ENCODE data around the gene MAU2. TPM values are rescaled to one million over a fixed set of nuclear protein-coding genes. Genes with fewer than 3 reads are reported as not detected.
A peak's percentile ranks its signal among the peaks of the same experiment; 100 is the strongest.

Gene MAU2
- polyA plus RNA-seq, 1 donor from 2014 or later: 24.5 TPM

DNA sequence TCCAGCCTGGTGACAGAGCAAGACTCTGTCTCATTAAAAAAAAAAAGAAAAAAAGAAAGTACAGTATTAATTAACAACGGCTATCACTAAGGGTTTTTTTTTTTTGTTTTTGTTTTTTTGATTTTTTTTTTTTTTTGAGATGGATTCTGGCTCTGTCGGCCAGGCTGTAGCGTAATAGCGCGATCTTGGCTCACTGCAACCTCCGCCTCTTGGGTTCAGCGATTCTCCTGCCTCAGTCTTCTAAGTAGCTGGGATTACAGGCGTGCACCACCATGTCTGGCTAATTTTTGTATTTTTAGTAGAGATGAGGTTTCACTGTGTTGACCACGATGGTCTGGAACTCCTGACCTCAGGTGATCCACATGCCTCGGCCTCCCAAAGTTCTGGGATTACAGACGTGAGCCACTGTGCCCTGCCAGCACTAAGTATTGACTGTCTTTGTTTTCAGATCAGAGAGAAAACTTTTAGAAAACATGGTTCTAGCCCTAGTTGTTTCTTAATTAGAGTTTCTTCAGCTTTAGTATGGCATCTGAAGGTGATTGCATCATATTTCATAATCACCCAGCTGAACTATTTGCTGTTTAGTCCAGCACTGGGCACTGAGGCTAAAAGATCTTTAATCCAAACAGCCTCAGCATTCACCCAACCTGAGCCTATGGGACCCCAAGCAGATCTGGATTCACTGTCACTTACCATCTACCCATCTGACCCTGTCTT is 82.2 kb downstream of the MAU2 start:
- Mint-ChIP-seq H3K4me1 (peaks cover 20 to 34% (median 21%) of the 10 kb centered on the region in 3 donors), H3K36me3 (no peaks in the 10 kb centered on the region), H3K27ac (peak overlapping the region in 2 of 3 donors; percentile 32 to 96), H3K27me3 (no peaks in the 10 kb centered on the region), H3K9me3 (no peaks in the 10 kb centered on the region), H3K4me3 (peak overlapping the region in 3 of 4 donors; percentile 24 to 97 (median 30))

DNA sequence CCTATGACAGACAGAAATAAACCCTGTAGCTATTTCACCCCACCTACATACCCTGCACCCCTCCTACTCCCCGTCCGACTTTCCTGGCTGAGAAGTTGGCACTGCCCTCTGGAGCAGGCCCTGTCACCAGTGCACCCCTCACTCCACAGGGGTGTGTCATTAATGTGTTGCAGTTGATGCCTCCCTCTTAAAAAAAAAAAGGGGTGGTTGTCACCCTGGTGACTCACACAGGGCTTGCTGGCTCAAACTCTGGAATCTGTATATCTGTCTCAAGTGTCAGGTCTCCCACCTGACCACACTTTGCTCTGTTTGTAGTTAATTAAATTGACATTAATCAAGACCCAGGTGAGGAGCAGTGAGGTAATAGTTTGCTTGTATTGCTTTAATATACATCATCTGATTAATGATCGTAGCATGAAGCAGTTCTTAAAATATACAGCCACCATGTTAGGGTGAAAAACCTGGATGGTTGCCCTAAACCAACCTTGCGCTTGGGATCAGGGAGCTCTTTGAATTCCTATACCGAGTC is 82.8 kb downstream of the MAU2 start:
- Mint-ChIP-seq H3K9me3 (no peaks in the 10 kb centered on the region), H3K4me1 (peaks cover 22 to 38% (median 26%) of the 10 kb centered on the region in 3 donors), H3K27ac (peak overlapping the region; percentile 32 to 96 (median 54)), H3K4me3 (peak overlapping the region; percentile 1 to 97 (median 27)), H3K36me3 (no peaks in the 10 kb centered on the region), H3K27me3 (no peaks in the 10 kb centered on the region)

DNA sequence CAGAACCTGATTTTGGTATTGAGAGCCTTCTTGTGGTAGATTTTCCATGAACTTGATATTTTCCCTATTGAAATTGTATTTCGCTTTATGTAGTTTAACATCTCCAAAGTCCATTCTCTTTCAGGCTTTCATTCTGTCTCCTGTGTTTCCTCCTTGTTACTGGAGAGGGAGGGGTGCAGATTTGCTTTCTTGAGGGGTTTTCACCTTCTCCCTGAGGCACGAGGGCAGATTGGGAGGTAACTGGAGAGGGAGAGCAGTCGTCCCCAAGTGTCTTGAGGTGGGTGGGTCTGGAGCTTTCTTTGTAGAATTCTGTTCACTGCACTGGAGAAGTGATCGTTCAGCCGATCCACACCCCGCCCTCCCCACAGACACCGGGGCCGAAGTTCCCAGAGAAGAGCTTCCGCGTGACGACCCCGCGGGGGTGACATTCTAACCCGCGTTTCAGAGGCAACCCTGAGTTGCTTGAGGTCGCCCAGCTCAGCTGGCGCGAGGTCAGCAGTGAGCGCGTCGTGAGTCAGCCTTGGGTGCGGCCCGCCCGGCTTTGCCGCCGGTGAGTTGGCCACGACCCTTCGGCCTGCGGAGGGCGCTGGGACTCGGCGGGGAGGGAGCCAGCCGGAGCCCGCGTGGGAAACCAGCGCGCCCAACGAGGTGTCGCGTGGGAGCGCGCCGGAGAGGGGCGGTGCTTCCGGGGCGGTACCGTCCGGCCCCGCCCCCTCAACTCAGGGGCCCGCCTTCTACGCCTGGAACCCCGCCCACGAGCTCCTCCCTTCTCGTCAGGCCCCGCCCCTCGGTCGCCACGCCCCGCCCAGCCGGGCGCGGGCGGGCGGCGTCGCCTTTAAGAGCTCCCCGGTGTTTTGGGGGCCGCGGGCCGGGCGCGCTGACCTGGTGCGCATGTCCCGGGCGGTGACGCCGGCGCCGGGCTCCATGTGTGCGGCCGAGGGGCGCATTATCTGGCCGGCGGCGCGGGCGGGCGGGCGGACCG is 84.5 kb downstream of the MAU2 start, which contains the start of gene GATAD2A:
Gene GATAD2A, plus strand, starts transcription at position 797 of the 982 bp plus-strand sequence. CDS start 59,671 bp downstream, outside the sequence.
- H3K4me1 Mint-ChIP-seq: peaks cover 33 to 48% (median 36%) of the 10 kb centered on the region in 3 donors
- H3K27me3 Mint-ChIP-seq: no peaks in the 10 kb centered on the region
- no peaks in the 10 kb centered on the region for H3K9me3 Mint-ChIP-seq
- peak within 1 kb of the TSS; percentile 93 to 97 (median 94) for H3K4me3 Mint-ChIP-seq
- H3K36me3 Mint-ChIP-seq: no peaks in the 10 kb centered on the region
- peak within 1 kb of the TSS; percentile 87 to 96 (median 91) for H3K27ac Mint-ChIP-seq

DNA sequence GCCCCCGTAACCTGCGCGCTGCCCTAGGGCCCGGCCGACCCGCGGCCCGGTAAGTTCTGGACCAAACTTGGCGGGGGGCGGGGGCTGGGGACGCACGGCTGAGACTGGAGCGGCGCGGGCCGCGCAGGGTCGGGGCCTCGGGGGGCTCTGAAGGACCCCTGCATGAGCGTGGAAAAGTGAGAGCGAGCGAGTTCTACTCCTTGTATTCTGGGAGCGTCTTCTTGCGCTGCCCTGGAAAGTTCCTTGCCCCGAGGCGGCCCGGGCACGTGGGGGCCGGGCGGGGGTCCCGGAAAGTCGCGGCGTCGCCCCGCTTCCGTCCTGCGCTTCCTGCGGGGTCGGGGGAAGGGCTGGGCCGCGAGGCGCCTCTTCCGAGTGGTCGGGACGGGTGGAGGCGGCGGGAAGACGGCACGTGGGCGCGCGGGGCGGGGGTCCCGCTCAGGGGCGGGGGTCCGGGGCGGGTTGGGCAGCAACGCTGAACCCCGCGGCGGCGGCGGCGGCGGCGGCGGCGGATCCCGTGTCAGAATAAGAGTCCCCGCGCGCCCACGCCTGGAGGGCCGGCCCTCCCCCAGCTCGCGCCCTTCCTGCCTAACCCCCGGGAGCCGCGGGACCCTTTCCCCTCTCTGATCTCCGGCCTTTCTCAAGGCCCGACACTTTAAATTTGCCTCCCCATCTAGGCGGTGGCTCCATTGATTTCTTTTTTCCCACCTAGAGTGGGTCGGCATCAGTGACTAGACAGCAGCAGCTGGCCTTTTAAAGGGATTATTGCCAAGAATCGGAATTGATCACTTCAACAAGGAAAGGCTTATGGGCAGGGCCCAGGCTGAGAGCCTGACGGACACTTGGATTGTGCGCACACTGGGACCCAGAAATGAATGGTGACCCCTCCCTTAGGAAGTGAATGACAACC is 85.6 kb downstream of the MAU2 start:
- H3K4me1 Mint-ChIP-seq: peaks cover 43 to 57% (median 43%) of the 10 kb centered on the region in 3 donors
- H3K4me3 Mint-ChIP-seq: peak overlapping the region; percentile 93 to 97 (median 94)
- no peaks in the 10 kb centered on the region for H3K9me3 Mint-ChIP-seq
- H3K36me3 Mint-ChIP-seq: no peaks in the 10 kb centered on the region
- no peaks in the 10 kb centered on the region for H3K27me3 Mint-ChIP-seq
- peak overlapping the region; percentile 87 to 92 (median 91) for H3K27ac Mint-ChIP-seq

DNA sequence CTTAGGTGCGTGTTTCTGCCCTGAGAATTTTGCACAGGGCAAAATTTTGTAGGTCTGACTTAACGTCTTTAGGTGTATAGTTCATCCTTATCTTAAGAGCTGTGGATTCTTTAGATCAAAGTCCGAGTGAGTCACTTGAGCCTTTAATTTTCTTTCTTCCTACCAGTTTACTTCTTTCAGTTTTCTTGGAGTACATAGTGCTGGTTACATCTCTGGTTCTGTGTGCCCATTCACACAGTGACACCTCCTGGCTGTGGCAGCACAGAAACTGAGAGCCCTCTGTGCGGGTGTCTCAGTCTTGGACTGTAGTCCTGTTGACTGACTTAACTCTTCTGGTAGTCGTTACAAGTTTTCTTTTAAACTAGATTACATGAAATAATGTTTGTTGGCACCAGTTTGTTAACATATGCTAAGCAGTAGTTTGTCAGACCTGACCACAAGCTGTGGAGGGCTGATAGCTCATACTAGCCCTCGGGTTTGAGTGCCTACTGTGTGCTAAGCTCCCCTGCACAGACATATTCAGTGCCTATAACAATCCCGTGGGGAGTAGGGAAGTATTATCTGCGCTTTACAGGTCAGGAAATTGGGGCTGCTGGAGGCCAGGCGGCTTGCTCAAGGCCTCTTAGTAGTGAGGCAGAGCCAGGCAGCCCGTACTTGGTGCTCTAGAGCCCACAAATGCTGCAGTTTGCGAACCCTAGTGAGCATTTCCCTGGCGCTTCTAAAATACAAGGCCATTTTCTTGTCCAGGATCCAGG is 86.4 kb downstream of the MAU2 start:
- no peaks in the 10 kb centered on the region for H3K36me3 Mint-ChIP-seq
- peak overlapping the region; percentile 93 to 96 (median 94) for H3K4me3 Mint-ChIP-seq
- peak overlapping the region; percentile 87 to 92 (median 91) for H3K27ac Mint-ChIP-seq
- H3K4me1 Mint-ChIP-seq: peaks cover 41 to 57% (median 46%) of the 10 kb centered on the region in 3 donors
- no peaks in the 10 kb centered on the region for H3K27me3 Mint-ChIP-seq
- no peaks in the 10 kb centered on the region for H3K9me3 Mint-ChIP-seq

DNA sequence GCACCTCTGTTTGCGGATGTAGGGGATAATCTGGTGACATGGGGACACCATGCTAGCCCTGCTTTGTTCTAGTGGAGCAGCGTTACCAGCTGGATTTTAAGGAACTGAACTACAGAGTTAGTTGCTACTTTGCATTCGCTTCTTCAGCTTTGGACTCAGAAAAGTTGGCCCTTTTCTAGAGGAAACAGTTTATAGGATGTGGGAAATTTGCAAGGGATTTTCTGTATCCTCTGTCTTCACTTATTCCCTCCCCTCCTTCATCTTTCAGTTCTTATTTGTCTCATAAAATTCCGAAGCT is 87.0 kb downstream of the MAU2 start:
- Mint-ChIP-seq H3K4me3 (peak overlapping the region; percentile 93 to 96 (median 94)), H3K4me1 (peaks cover 41 to 60% (median 48%) of the 10 kb centered on the region in 3 donors), H3K27ac (peak overlapping the region in 1 of 3 donors; percentile 92), H3K9me3 (no peaks in the 10 kb centered on the region), H3K27me3 (no peaks in the 10 kb centered on the region), H3K36me3 (no peaks in the 10 kb centered on the region)

Other genes with a start within 250 kb of the MAU2 start
- 18.5 TPM for gene TMEM161A, start 182.4 kb upstream of the MAU2 start, polyA plus RNA-seq
- gene MEF2B, start 150.6 kb upstream of the MAU2 start, polyA plus RNA-seq: 1.8 TPM
- 21.6 TPM for gene BORCS8, start 128.7 kb upstream of the MAU2 start, polyA plus RNA-seq
- 91.4 TPM for gene RFXANK, start 128.6 kb upstream of the MAU2 start, polyA plus RNA-seq
- gene NR2C2AP, start 117.4 kb upstream of the MAU2 start, polyA plus RNA-seq: 37.6 TPM
- not detected for gene NCAN, start 108.9 kb upstream of the MAU2 start, polyA plus RNA-seq
- not detected for gene TM6SF2, start 47.5 kb upstream of the MAU2 start, polyA plus RNA-seq
- 42.1 TPM for gene SUGP1, start 320 bp upstream of the MAU2 start, polyA plus RNA-seq
- gene GATAD2A, start 84.8 kb downstream of the MAU2 start, polyA plus RNA-seq: 16.6 TPM
- gene TSSK6, start 194.7 kb downstream of the MAU2 start, polyA plus RNA-seq: 4.6 TPM
- gene NDUFA13, start 195.4 kb downstream of the MAU2 start, polyA plus RNA-seq: 324 TPM
- gene YJEFN3, start 208.1 kb downstream of the MAU2 start, polyA plus RNA-seq: not detected
- gene CILP2, start 217.4 kb downstream of the MAU2 start, polyA plus RNA-seq: not detected